Neural progenitor cell (in vitro differentiated cells): ENCODE results near the gene RBP5. TPM values are rescaled to one million over a fixed set of nuclear protein-coding genes. Genes with fewer than 3 reads are reported as not detected.

Experiments used
- DNase-seq: peaks from one replicate; pipeline ENCODE4 v3.0.0-alpha.2; 2016; ENCODE audit warnings: low spot score
- H2AFZ ChIP-seq: fragments of 200-600 bp; sonication (generic); replicated peaks from 2 replicates; pipeline ENCODE4 v1.6.1; 2016; ENCODE audit warnings: antibody characterized with exemption
- H3F3A ChIP-seq: fragments of 200-600 bp; sonication (generic); 2 replicates; pipeline ENCODE4 v1.6.1; 2016; ENCODE audit warnings: antibody characterized with exemption, low read depth
- H3K27ac ChIP-seq: fragments of 200-600 bp; sonication (generic); 2 replicates; pipeline ENCODE4 v1.5.1; 2016; ENCODE audit warnings: mild to moderate bottlenecking
- H3K27me3 ChIP-seq: fragments of 200-600 bp; sonication (generic); 2 replicates; pipeline ENCODE4 v1.6.1; 2016; ENCODE audit warnings: mild to moderate bottlenecking, moderate library complexity
- H3K36me3 ChIP-seq: fragments of 200-600 bp; sonication (generic); 2 replicates; pipeline ENCODE4 v1.5.1; 2016
- H3K4me1 ChIP-seq: fragments of 200-600 bp; sonication (generic); 2 replicates; pipeline ENCODE4 v1.6.1; 2016; ENCODE audit warnings: mixed run types
- H3K4me2 ChIP-seq: fragments of 200-600 bp; sonication (generic); 2 replicates; pipeline ENCODE4 v1.6.1; 2016
- H3K4me3 ChIP-seq: fragments of 200-600 bp; sonication (generic); 2 replicates; pipeline ENCODE4 v1.5.1; 2016
- H3K79me2 ChIP-seq: fragments of 200-600 bp; sonication (generic); 2 replicates; pipeline ENCODE4 v1.6.1; 2016; ENCODE audit warnings: low read depth
- H3K9ac ChIP-seq: fragments of 200-600 bp; sonication (generic); 2 replicates; pipeline ENCODE4 v1.6.1; 2016
- H3K9me3 ChIP-seq: fragments of 200-600 bp; sonication (generic); 2 replicates; pipeline ENCODE4 v1.5.1; 2016; ENCODE audit warnings: low read depth
- H4K20me1 ChIP-seq: fragments of 200-600 bp; sonication (generic); 2 replicates; pipeline ENCODE4 v1.6.1; 2016; ENCODE audit warnings: low read depth
- H3K27ac Mint-ChIP-seq: 3 replicates; pipeline ENCODE4 v1.8.0; 2021; ENCODE audit warnings: mixed read lengths
- H3K27me3 Mint-ChIP-seq: 2 replicates; pipeline ENCODE4 v1.8.0; 2022; ENCODE audit warnings: low read depth, mild to moderate bottlenecking, inconsistent platforms, moderate library complexity, mixed read lengths; ENCODE audit not compliant: insufficient read depth
- H3K36me3 Mint-ChIP-seq: 3 replicates; pipeline ENCODE4 v1.8.0; 2021; ENCODE audit warnings: mixed read lengths
- H3K4me1 Mint-ChIP-seq: 3 replicates; pipeline ENCODE4 v1.8.0; 2021; ENCODE audit warnings: mixed read lengths
- H3K4me3 Mint-ChIP-seq: 3 replicates; pipeline ENCODE4 v1.8.0; 2021; ENCODE audit warnings: mild to moderate bottlenecking, moderate library complexity, mixed read lengths
- H3K9me3 Mint-ChIP-seq: 3 replicates; pipeline ENCODE4 v1.8.0; 2020; ENCODE audit warnings: mixed read lengths
- EZH2 ChIP-seq: fragments of 200-600 bp; sonication (generic); IDR thresholded peaks from 2 replicates; pipeline ENCODE4 v1.6.1; 2017; ENCODE audit warnings: antibody characterized with exemption, mild to moderate bottlenecking, moderate library complexity
- EZH2phosphoT487 ChIP-seq: fragments of 200-600 bp; sonication (generic); IDR thresholded peaks from 2 replicates; pipeline ENCODE4 v1.6.1; 2017; ENCODE audit warnings: antibody characterized with exemption
- total RNA-seq: library from RNA; depleted of rRNA; stranded (reverse); fragments of >200 nt; gene quantifications from 2 replicates; pipeline ENCODE4 v1.2.3, GENCODE V29; 2015; ENCODE audit warnings: low replicate concordance
- TF ChIP-seq, protein P1 (sequence below): fragments of 200-600 bp; sonication (generic); IDR thresholded peaks from 2 replicates; pipeline ENCODE4 v1.5.1; 2017; ENCODE audit warnings: antibody characterized with exemption, mild to moderate bottlenecking

The RBP5 gene
- total RNA-seq, 1 donor from 2014 or later, result not detected

DNA sequence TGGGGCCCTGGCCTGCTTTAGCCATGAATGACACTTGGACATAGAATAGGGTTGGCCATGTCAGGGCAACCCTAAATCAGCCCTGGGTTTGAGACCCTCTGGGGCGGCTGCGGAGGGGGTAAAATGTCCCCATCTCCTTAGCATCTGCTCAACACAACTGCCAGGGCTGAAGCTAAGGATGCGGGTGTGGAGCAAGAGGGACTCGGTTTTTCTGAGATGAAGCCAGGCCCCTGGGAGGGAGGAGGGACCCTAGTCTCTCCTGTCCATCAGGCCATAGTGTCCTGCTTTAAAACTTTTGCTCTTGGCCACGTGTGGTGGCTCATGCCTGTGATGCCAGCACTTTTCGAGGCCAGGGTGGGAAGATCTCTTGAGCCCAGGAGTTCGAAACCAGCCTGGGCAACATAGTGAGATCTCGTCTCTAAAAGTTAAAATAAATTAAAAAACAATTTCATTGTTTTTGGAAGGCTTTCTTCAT is 35.7 kb downstream of the RBP5 start:
- DNase-seq, result no peak
- H3K27me3 ChIP-seq, result no peaks in the 10 kb centered on the region
- Mint-ChIP-seq H3K27me3 (no peaks in the 10 kb centered on the region), H3K4me3 (no peak overlapping the region), H3K36me3 (no peaks in the 10 kb centered on the region), H3K9me3 (no peaks in the 10 kb centered on the region), H3K4me1 (peaks cover 18% of the 10 kb centered on the region), H3K27ac (no peak overlapping the region)
- H3K4me2 ChIP-seq, result no peak overlapping the region
- H4K20me1 ChIP-seq, result no peaks in the 10 kb centered on the region
- H3K36me3 ChIP-seq, result no peaks in the 10 kb centered on the region
- no peak overlapping the region for H3K9ac ChIP-seq
- H3K4me1 ChIP-seq, result peaks cover 13% of the 10 kb centered on the region
- H3K79me2 ChIP-seq, result no peaks in the 10 kb centered on the region
- TF ChIP-seq, protein P1, sequence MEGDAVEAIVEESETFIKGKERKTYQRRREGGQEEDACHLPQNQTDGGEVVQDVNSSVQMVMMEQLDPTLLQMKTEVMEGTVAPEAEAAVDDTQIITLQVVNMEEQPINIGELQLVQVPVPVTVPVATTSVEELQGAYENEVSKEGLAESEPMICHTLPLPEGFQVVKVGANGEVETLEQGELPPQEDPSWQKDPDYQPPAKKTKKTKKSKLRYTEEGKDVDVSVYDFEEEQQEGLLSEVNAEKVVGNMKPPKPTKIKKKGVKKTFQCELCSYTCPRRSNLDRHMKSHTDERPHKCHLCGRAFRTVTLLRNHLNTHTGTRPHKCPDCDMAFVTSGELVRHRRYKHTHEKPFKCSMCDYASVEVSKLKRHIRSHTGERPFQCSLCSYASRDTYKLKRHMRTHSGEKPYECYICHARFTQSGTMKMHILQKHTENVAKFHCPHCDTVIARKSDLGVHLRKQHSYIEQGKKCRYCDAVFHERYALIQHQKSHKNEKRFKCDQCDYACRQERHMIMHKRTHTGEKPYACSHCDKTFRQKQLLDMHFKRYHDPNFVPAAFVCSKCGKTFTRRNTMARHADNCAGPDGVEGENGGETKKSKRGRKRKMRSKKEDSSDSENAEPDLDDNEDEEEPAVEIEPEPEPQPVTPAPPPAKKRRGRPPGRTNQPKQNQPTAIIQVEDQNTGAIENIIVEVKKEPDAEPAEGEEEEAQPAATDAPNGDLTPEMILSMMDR, result no peak
- TF ChIP-seq EZH2 (no peak), EZH2phosphoT487 (no peak)
- no peaks in the 10 kb centered on the region for H3F3A ChIP-seq
- no peaks in the 10 kb centered on the region for H3K9me3 ChIP-seq
- H2AFZ ChIP-seq, result peak overlapping the region; percentile 97
- no peak overlapping the region for H3K27ac ChIP-seq
- H3K4me3 ChIP-seq, result no peak overlapping the region

DNA sequence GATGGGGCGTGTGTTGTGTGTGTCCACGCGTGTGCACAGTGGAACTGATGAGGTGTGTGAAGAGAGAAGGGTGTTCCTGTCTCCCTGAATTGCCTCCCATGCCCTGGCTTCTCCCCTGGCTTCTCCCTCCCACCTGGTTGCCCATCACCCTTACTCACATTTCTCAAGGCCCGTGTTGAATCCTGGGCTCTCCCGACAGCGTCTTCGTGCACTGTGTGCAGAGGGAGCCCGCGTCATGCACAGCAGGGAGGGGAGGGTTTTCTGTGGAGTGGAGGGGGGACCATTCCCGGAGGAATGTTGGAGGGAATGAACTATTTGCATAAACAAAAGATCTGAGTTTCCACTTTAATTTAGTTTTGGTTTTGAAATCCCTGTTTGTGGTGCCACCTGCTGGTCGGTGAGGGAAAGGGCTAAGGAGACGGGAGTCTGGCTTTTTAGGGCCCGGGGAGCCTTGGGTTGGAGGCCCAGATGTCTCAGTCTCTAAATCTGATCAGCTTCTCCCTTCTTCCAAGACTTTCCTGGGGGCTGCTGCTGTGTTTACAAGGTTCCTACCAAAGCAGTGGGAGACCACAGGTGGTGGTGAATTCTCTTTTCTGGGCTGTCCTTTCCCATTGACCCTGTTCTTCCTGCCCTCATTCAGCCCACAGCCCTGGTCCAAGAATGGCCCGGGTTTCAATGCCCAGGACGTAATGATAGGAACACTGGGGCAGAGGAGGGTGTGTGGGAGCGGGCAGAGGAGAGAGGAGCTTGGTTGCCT is 36.3 kb downstream of the RBP5 start, which contains the start of gene C1R:
Gene C1R (minus strand): TSS at position 217 of the 757 bp plus-strand sequence. CDS start 57 bp downstream, at position 160.
- TF ChIP-seq EZH2phosphoT487 (no peak), EZH2 (no peak)
- TF ChIP-seq, protein P1, result peak; percentile 88
- Histone ChIP-seq H3K9ac (no peak within 1 kb of the TSS), H3K4me1 (peaks cover 13% of the 10 kb centered on the region), H3K9me3 (no peaks in the 10 kb centered on the region), H3F3A (no peaks in the 10 kb centered on the region), H3K36me3 (no peaks in the 10 kb centered on the region), H3K4me3 (no peak within 1 kb of the TSS), H3K27ac (no peak within 1 kb of the TSS), H4K20me1 (no peaks in the 10 kb centered on the region), H2AFZ (peak within 1 kb of the TSS; percentile 97), H3K27me3 (no peaks in the 10 kb centered on the region), H3K79me2 (no peaks in the 10 kb centered on the region), H3K4me2 (peak within 1 kb of the TSS; percentile 57)
- peak within 1 kb of the TSS; percentile 63 for H3K27ac Mint-ChIP-seq
- H3K27me3 Mint-ChIP-seq, result no peaks in the 10 kb centered on the region
- H3K4me3 Mint-ChIP-seq, result peak within 1 kb of the TSS; percentile 76
- peaks cover 18% of the 10 kb centered on the region for H3K4me1 Mint-ChIP-seq
- H3K9me3 Mint-ChIP-seq, result no peaks in the 10 kb centered on the region
- no peaks in the 10 kb centered on the region for H3K36me3 Mint-ChIP-seq
- peak; percentile 69 for DNase-seq

DNA sequence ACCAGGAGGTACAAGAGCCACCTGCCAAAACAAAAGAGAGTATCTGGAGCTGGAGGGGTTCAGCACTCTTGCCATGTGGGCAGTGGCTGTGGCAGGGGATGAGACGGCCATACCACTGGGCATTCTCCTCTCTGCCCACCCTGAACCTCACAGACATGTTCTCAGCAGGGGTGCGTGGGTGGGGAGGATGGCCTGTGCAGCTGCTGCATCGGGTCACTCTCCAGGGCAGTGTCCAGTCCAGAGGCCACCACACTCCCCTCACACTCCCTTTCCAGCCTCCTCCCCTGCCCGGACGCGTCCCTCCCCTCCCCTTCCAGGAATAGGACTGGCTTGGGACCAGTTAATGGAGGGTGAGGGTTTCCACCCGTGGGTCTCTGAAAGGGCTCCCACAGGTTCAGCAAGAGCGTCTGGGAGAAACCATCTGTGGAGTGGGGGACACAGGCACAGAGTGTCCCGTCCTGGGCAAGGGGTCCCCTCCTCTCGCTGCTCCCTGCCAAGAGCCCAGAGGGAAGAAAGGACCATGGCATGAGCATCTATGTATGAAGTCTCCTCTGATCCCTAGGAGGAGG is 36.9 kb downstream of the RBP5 start:
- Mint-ChIP-seq H3K36me3 (no peaks in the 10 kb centered on the region), H3K27ac (peak overlapping the region; percentile 63), H3K4me1 (peaks cover 18% of the 10 kb centered on the region), H3K27me3 (peaks cover 2% of the 10 kb centered on the region), H3K4me3 (no peak overlapping the region), H3K9me3 (no peaks in the 10 kb centered on the region)
- Histone ChIP-seq H3F3A (no peaks in the 10 kb centered on the region), H3K9me3 (no peaks in the 10 kb centered on the region), H3K36me3 (no peaks in the 10 kb centered on the region), H3K4me2 (peak overlapping the region; percentile 57), H2AFZ (peak overlapping the region; percentile 97), H3K27me3 (no peaks in the 10 kb centered on the region), H4K20me1 (no peaks in the 10 kb centered on the region), H3K4me1 (peaks cover 13% of the 10 kb centered on the region), H3K79me2 (no peaks in the 10 kb centered on the region), H3K27ac (no peak overlapping the region), H3K4me3 (no peak overlapping the region), H3K9ac (no peak overlapping the region)
- no peak for DNase-seq
- TF ChIP-seq EZH2phosphoT487, result no peak
- TF ChIP-seq, protein P1, result no peak
- no peak for TF ChIP-seq EZH2
